ENCODE data around the gene JUND. TPM values are rescaled to one million over a fixed set of nuclear protein-coding genes. Genes with fewer than 3 reads are reported as not detected.

The JUND gene
- total RNA-seq, 2 donors from 2014 or later = 643 to 922 TPM

DNA sequence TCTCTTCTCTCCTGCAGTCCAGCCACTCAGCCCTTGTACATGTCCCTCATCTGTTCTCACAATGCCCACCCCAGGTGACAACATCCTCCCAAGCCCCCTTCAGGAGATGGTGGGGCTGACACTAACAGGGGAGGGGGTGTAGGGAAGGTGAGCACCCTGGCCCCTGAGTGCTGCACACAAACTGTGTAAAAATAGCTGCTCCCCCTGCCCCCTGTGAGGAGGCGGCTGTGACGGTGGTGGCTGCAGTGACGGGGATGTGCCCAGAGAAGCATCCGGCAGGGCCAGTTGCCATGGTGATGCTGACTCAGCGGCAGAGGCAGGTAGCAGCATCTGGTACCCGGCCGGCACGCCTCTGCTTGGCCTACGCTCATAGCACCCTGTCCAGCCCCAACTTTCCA lies 13.0 kb upstream of the JUND start:
- no peak for ATAC-seq (ENCODE audit: insufficient number of reproducible peaks, low FRiP score, low read depth)
- no peaks in the 10 kb centered on the region for H3K27me3 ChIP-seq (replicated peaks; ENCODE audit: insufficient read depth)
- H3K4me3 ChIP-seq = no peak overlapping the region
- peak overlapping the region; percentile 99 to 100 for H3K27ac ChIP-seq
- DNase-seq (ENCODE audit: low spot score) = no peak
- no peaks in the 10 kb centered on the region for H3K9me3 ChIP-seq
- no peaks in the 10 kb centered on the region for H3K36me3 ChIP-seq
- H3K4me1 ChIP-seq (ENCODE audit: control insufficient read depth in 1 of 2, low read depth in 2 of 2) = peaks cover 20 to 33% of the 10 kb centered on the region in 2 donors
- TF ChIP-seq CTCF (IDR thresholded peaks at IDR 0.05) = no peak

GRCh38 chr19:18293642-18294466 lies 12.4 kb upstream of the JUND start:
- ATAC-seq (ENCODE audit: insufficient number of reproducible peaks, low FRiP score, low read depth) = no peak
- peak overlapping the region; percentile 99 to 100 for H3K27ac ChIP-seq

DNA sequence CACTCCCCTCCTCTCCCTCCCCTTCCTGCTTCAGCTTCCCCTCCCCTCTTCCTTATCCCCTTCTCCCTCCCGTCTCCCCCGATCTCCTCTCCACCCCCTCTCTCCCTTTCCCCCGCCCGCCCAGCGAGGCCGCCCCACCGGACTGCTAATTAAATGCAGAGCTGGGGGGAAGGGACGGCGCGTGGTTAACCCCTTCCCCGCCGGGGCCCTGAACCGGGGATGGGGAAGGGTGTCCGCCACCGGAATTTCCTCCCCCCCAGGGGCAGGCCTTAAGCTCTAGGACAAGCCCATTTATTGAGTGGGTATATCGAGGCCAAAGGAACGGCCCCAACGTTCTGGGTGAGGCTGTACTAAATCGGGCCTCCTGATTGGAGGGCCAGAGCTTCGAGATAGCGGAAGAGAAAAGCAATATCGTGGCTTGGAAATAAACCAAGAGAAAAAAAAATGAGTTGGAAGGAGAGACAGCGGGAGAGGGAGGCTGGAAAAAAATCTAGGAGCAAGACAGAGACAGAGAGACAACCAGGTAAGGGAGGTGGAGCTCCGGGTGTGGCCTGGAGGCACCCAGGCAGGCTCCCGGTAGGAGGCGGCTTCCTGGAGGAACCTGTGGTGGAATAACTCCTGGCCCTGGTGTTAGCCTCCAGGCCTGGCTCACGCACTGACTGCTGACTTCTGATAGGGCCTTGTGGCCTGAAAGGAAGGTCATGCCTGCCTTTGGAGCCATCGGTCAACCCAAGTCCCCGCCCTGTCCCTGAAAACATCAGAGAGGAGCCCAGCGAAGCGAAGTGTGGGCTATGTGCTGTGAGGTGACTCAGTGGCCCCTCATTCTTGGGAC lies 11.6 kb upstream of the JUND start:
- Histone ChIP-seq H3K27ac (peak overlapping the region; percentile 99 to 100), H3K4me3 (peak overlapping the region; percentile 93), H3K36me3 (no peaks in the 10 kb centered on the region), H3K27me3 (replicated peaks; ENCODE audit: insufficient read depth) (no peaks in the 10 kb centered on the region), H3K4me1 (ENCODE audit: control insufficient read depth in 1 of 2, low read depth in 2 of 2) (peaks cover 20 to 38% of the 10 kb centered on the region in 2 donors), H3K9me3 (no peaks in the 10 kb centered on the region)
- DNase-seq (ENCODE audit: low spot score) (peak; percentile 61), ATAC-seq (ENCODE audit: insufficient number of reproducible peaks, low FRiP score, low read depth) (peak; percentile 37)
- TF ChIP-seq CTCF (IDR thresholded peaks at IDR 0.05) = no peak

More at GRCh38 chr19:18293642-18294466, 12.4 kb upstream of the JUND start:
- Histone ChIP-seq H3K27me3 (replicated peaks; ENCODE audit: insufficient read depth) (no peaks in the 10 kb centered on the region), H3K9me3 (no peaks in the 10 kb centered on the region), H3K36me3 (no peaks in the 10 kb centered on the region), H3K4me3 (peak overlapping the region; percentile 93), H3K4me1 (ENCODE audit: control insufficient read depth in 1 of 2, low read depth in 2 of 2) (peaks cover 20 to 33% of the 10 kb centered on the region in 2 donors)
- no peak for TF ChIP-seq CTCF (IDR thresholded peaks at IDR 0.05)
- DNase-seq (ENCODE audit: low spot score) = no peak

DNA sequence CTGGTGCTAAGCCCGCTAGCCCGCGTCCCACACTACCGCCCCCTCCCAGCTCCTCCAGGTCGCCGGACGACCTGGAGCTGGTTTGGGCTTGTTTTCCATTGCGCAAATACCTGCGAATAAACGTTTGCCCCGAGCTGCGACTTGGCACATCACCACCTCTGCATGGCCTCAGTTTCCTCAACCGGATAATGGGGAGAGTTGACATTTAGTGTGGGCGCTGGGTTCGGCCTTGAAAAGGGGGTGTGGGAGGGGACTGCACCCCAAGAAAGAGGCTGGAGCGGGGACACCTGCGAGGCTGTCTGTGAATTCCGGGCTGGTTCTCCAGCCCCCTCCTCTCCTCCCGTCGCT lies 11.0 kb upstream of the JUND start:
- no peak for TF ChIP-seq CTCF (IDR thresholded peaks at IDR 0.05)
- no peak for ATAC-seq (ENCODE audit: insufficient number of reproducible peaks, low FRiP score, low read depth)

More for the DNA sequence above, 11.0 kb upstream of the JUND start:
- Histone ChIP-seq H3K27me3 (replicated peaks; ENCODE audit: insufficient read depth) (no peaks in the 10 kb centered on the region), H3K36me3 (no peaks in the 10 kb centered on the region), H3K4me1 (ENCODE audit: control insufficient read depth in 1 of 2, low read depth in 2 of 2) (peaks cover 20 to 41% of the 10 kb centered on the region in 2 donors), H3K4me3 (peak overlapping the region; percentile 93), H3K27ac (peak overlapping the region; percentile 99 to 100), H3K9me3 (no peaks in the 10 kb centered on the region)
- no peak for DNase-seq (ENCODE audit: low spot score)

Data from thoracic aorta (tissue), 2 donors.